Stimulated activated CD8-positive, alpha-beta memory T cell treated with anti-CD3 and anti-CD28 coated beads, Interleukin-4, amount 100 ng/mL, for 24 hours (primary cell): Measurements from ENCODE around the gene CLCN4.

ENCODE experiments used
- DNase-seq: peaks from one replicate; pipeline ENCODE4 v3.0.0-alpha.2; 2020; ENCODE audit warnings: low read depth

The CLCN4 gene

DNA sequence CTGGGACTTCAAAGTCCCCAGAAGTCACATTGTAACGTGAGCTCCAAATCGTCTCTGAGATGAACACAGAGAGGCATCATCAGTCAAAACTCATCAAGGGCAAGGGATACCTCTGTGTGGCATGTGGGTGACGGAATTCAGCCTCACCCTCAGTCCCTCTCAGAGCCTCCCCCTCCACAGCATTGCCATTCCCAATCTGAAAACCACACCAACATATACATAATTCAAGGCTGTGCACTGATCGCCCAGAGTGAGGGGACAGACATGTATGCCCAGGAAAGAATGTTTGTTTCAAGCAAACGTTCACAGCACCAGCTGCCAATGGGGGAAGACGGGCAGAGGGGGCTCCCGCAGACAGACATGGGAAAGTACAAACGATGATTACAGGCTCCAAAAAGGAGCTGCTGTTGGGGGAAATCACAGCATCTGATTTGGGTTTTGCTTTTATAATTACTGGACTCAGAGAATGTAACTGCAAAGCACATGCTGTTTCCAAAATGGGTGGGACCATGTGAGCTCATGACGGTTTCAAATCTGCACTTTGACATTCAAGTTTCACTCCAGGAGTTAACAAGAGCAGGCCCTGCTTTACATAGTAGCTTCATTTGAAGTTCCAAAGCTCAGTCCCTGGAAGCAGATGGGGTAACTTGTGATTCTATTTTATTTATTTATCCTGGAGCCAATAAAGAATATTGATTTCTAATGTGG is 88.3 kb downstream of the CLCN4 start:
- no peak for DNase-seq

DNA sequence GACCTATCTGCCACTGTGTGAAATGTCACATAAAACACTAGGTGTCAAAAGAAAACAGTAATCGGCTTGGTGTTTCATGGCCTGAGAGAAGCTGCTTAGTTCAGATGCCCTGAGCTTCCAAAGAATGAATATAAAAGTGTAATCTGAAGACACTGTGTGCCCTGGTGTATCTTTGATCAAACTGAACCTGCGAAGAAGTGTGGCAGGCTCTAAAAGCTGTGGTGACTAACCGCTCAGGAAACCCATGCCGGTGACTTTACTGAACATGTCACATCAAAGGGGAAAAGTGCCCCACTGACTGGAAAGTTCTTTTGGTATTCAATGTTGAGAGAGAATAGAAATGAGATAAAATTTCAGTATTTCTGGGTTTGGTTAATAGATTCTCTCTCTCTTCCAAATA is 89.1 kb downstream of the CLCN4 start:
- no peak for DNase-seq

DNA sequence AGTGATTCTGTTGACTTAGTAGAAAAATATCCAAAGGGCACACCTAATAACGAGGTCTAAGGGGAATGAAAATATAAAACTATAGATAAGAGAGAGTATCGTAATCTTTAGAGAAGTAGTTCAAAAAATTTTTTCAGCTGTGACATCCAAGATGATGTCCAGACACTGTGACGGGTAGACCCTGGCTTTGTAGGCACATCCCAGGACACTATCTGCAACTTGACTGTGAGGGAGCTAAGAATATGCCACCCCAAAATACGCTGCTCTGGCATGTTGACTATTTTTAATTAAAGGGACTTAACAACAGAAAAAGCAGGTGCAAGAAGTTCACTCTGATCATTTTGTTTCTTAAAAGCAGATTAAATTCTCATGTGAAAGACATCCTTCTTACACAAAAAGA is 89.5 kb downstream of the CLCN4 start:
- DNase-seq: no peak

DNA sequence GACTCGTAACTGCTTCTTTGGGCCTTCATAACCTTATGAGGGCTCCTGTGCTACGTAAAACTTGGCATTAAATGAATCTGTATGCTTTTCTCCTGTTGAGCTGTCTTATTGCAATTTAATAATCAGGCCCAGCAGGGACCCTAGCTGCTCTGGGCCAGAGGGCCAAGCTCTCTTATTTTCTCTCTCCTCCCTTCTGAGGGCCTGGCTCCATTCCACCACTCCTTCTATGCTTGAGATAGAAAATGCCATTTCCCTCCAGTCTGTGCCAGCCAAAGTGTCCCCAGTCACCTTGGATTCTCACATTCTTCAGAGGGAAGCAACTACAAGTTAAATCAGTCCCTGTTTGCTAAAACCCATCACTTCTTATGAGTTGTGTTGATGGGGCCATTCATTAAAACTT is 90.1 kb downstream of the CLCN4 start:
- no peak for DNase-seq

DNA sequence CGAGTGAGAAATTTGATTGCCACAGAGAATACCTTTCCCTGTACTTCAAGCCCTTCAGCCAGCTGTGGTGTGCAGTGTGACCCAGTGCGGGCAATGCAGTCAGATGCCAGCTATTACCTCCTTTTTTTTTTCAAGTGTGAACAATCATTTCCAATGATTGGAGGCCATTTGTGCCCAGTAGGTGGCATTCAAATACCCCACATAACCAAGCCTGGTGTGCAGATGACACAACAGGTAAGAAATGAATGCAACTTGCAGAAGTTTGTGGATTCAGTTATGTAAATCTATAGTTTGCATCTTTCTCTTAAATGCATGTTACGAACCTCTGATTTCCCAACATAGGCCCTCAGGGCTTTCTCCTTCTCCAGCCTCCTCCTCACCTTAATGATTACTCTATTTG is 98.0 kb downstream of the CLCN4 start:
- no peak for DNase-seq

DNA sequence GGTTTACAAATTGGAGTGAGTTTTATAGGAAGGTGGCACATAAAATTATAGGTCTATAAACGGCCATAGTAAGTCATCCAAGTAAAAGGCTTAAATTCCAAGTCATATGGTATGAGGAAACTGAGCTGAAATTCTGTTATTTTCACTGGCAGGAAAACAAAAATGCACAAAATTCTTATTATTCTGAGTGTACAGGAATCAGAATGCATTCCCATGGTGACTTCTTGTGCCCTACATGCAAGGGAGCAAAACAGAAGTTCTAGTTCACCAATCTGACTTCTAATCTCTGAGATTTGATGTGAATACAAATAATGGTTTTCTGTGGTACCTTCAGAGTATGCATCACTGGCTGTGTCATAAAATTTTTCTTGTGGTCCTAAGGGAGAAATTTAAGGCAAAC is 102.9 kb downstream of the CLCN4 start:
- no peak for DNase-seq

DNA sequence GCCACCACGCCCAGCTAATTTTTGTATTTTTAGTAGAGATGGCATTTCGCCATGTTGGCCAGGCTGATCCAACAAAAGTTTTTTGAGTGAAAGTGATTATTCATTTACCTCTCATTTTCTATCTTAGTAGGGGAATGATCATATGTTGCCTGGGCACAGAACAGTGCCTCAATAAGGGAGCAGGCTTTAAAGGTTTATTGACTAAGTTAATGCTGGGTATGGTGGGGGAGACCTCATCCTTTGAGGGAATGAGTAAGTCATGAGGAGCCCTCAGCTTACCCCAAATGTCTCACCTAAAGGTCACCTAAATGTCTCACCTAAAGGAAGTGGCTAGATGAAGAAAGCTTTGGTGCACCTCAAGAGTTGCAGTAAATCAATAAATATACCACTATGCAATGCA is 109.0 kb downstream of the CLCN4 start:
- no peak for DNase-seq

DNA sequence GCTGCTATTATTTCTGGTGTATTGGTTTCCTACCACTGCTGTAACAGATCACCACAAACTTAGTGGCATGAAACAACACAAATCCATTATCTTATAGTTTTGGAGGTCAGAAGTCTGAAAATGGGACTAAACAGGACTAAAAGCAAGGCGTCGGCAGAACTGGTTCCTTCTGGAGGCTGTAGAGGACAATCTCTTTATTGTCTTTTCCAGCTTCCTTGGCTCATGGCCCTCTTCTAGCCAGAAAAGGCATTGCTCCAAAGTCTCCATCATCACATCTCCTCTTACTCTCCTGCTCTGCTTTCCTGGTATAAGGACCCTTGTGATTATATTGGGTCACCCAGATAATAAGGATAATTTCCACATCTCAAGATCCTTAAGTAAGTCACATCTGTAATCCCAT is 121.9 kb downstream of the CLCN4 start:
- DNase-seq: no peak

DNA sequence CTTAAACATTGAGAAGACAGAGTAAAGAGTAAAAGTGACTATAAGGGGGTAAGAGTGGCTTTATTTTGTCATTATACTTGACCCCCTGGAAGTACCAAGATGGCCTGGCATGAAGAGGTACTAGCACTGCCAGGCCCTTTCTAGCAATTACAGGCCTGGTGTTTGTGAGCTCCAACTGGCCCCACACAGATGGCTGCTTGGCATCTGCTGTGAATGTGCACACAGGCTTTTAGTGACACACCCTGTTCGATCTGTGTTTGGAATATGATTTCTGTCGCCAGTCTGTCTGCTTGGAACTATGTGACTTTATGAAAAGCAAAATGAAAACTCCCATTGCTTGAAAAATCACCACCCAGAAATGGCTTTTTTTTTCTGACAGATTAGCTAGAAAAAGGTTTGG is 123.3 kb downstream of the CLCN4 start:
- DNase-seq: no peak

DNA sequence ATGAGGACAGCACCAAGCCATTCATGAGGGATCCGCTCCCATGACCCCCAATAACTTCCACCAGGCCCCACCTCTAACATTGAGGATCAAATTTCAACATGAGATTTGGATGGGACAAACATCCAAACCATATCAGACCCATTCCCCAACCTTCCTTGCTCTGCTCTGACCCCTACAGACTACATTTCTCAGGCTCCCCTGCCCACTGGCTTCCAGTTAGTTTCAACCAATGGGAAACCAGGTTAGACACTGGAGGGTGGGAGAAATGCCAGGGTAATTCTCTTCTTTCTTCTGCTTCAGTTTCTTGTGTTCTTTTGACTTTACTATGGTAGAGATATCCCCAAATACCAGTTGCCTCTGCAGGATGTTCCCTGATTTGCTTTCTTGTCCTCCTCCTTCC is 125.7 kb downstream of the CLCN4 start:
- no peak for DNase-seq

DNA sequence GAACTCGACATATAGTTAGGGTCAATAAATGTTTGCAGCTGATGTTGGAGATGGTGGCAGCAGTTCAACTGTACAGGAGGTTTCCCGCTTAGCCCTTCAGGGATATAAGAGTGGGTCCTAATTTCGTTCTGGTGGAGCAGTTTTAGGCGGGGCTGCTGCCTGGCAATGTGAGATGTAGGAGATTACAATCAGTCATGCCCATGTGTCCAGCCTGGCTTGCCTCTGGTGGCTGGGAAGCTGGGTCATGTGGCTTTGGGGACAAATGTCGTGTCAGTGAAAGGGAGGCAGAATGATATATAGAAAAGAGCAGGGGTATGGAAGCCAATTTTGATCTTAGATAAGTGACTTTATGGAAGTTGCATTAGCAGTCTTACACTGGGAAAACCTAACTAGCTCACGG is 129.4 kb downstream of the CLCN4 start:
- no peak for DNase-seq
